Hypothalamus (tissue), 51 donors: Measurements from ENCODE around the gene SERTAD3.
"Not testable (repeated sequence)": the region's sequence is repeated elsewhere in the genome, so short reads cannot be mapped to it uniquely, and the experiment has no call there.

Experiments used
- DNase-seq, 51 donors: peaks; one replicate each; lab custom pipeline; 2025; lab: John Stamatoyannopoulos, UW

Gene SERTAD3

GRCh38 chr19:40460185-40460584, 16.1 kb upstream of the SERTAD3 start:
- DNase-seq = no peak

- DNase-seq = no peak
These were observed 14.5 kb upstream of the SERTAD3 start for GRCh38 chr19:40458597-40458974.

- no peak for DNase-seq
These were observed 13.9 kb upstream of the SERTAD3 start for GRCh38 chr19:40457953-40458596.

- no peak for DNase-seq
These were observed 12.9 kb upstream of the SERTAD3 start for GRCh38 chr19:40457048-40457447.

- DNase-seq = not testable (repeated sequence)
These were observed 9.8 kb upstream of the SERTAD3 start for GRCh38 chr19:40453943-40454342.

GRCh38 chr19:40453151-40453735, 9.1 kb upstream of the SERTAD3 start:
- DNase-seq = no peak

GRCh38 chr19:40452016-40452415, 7.9 kb upstream of the SERTAD3 start:
- no peak for DNase-seq

- no peak for DNase-seq
These were observed 6.5 kb upstream of the SERTAD3 start for GRCh38 chr19:40450664-40451063.

GRCh38 chr19:40449506-40449905, 5.4 kb upstream of the SERTAD3 start:
- no peak for DNase-seq

GRCh38 chr19:40446263-40446784, 2.2 kb upstream of the SERTAD3 start:
- no peak for DNase-seq

GRCh38 chr19:40445780-40446262, 1.7 kb upstream of the SERTAD3 start:
- peak in 1 of 51 donors; percentile 1 for DNase-seq

GRCh38 chr19:40444825-40445312, 734 bp upstream of the SERTAD3 start:
- no peak for DNase-seq

- peak; percentile 90 to 99 (median 97) for DNase-seq
These were observed 770 bp downstream of the SERTAD3 start for GRCh38 chr19:40443131-40443999.

- no peak for DNase-seq
These were observed 1.6 kb downstream of the SERTAD3 start for GRCh38 chr19:40442328-40443130.

- no peak for DNase-seq
These were observed 2.3 kb downstream of the SERTAD3 start for GRCh38 chr19:40441719-40442253.

GRCh38 chr19:40438284-40438683, 5.9 kb downstream of the SERTAD3 start:
- DNase-seq = no peak

GRCh38 chr19:40433391-40434216, 10.5 kb downstream of the SERTAD3 start:
- DNase-seq = peak in 49 of 51 donors; percentile 25 to 86 (median 72)

- DNase-seq = not testable (repeated sequence)
These were observed 11.4 kb downstream of the SERTAD3 start for GRCh38 chr19:40432760-40433159.

GRCh38 chr19:40431698-40432097, 12.4 kb downstream of the SERTAD3 start:
- no peak for DNase-seq
